ENCODE measurements around the gene CEP112. TPM values are rescaled to one million over a fixed set of nuclear protein-coding genes. Genes with fewer than 3 reads are reported as not detected.

CEP112 gene
- total and polyA plus RNA-seq, 2 experiments from 2014 or later, result 4.0 to 4.3 TPM

DNA sequence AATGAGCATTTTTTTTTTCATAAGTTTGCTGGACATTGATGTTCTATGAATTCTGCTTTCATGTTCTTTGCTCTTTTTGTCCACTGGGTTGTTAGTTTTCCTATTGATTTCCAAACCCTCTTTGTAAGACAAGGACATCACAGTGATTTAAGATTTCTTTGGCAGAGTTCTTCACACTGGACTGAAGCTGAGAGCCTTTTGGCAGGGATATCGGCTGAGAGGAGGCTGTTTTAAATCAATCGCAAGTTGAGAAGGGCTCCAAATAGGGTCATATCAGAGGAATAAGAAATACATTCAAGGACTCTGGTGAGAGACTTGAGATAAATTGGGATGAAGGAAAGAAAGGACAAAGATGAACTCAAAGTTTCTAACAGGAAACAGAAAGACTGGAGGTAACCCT lies 464.7 kb downstream of the CEP112 start:
- H3K4me1 ChIP-seq (ENCODE audit: insufficient read depth), result no peaks in the 10 kb centered on the region
- DNase-seq (ENCODE audit: low spot score) (no peak), ATAC-seq (no peak)
- H3K36me3 Mint-ChIP-seq (ENCODE audit: low read depth), result no peaks in the 10 kb centered on the region
- H3K27me3 ChIP-seq (ENCODE audit: insufficient read depth), result no peaks in the 10 kb centered on the region
- no peak overlapping the region for H3K4me3 Mint-ChIP-seq
- no peaks in the 10 kb centered on the region for H3K4me1 Mint-ChIP-seq
- no peak overlapping the region for H3K4me2 ChIP-seq
- H3K36me3 ChIP-seq (ENCODE audit: insufficient read depth), result no peaks in the 10 kb centered on the region
- H3F3A ChIP-seq (replicated peaks; ENCODE audit: low read depth), result no peaks in the 10 kb centered on the region
- TF ChIP-seq, protein P1, sequence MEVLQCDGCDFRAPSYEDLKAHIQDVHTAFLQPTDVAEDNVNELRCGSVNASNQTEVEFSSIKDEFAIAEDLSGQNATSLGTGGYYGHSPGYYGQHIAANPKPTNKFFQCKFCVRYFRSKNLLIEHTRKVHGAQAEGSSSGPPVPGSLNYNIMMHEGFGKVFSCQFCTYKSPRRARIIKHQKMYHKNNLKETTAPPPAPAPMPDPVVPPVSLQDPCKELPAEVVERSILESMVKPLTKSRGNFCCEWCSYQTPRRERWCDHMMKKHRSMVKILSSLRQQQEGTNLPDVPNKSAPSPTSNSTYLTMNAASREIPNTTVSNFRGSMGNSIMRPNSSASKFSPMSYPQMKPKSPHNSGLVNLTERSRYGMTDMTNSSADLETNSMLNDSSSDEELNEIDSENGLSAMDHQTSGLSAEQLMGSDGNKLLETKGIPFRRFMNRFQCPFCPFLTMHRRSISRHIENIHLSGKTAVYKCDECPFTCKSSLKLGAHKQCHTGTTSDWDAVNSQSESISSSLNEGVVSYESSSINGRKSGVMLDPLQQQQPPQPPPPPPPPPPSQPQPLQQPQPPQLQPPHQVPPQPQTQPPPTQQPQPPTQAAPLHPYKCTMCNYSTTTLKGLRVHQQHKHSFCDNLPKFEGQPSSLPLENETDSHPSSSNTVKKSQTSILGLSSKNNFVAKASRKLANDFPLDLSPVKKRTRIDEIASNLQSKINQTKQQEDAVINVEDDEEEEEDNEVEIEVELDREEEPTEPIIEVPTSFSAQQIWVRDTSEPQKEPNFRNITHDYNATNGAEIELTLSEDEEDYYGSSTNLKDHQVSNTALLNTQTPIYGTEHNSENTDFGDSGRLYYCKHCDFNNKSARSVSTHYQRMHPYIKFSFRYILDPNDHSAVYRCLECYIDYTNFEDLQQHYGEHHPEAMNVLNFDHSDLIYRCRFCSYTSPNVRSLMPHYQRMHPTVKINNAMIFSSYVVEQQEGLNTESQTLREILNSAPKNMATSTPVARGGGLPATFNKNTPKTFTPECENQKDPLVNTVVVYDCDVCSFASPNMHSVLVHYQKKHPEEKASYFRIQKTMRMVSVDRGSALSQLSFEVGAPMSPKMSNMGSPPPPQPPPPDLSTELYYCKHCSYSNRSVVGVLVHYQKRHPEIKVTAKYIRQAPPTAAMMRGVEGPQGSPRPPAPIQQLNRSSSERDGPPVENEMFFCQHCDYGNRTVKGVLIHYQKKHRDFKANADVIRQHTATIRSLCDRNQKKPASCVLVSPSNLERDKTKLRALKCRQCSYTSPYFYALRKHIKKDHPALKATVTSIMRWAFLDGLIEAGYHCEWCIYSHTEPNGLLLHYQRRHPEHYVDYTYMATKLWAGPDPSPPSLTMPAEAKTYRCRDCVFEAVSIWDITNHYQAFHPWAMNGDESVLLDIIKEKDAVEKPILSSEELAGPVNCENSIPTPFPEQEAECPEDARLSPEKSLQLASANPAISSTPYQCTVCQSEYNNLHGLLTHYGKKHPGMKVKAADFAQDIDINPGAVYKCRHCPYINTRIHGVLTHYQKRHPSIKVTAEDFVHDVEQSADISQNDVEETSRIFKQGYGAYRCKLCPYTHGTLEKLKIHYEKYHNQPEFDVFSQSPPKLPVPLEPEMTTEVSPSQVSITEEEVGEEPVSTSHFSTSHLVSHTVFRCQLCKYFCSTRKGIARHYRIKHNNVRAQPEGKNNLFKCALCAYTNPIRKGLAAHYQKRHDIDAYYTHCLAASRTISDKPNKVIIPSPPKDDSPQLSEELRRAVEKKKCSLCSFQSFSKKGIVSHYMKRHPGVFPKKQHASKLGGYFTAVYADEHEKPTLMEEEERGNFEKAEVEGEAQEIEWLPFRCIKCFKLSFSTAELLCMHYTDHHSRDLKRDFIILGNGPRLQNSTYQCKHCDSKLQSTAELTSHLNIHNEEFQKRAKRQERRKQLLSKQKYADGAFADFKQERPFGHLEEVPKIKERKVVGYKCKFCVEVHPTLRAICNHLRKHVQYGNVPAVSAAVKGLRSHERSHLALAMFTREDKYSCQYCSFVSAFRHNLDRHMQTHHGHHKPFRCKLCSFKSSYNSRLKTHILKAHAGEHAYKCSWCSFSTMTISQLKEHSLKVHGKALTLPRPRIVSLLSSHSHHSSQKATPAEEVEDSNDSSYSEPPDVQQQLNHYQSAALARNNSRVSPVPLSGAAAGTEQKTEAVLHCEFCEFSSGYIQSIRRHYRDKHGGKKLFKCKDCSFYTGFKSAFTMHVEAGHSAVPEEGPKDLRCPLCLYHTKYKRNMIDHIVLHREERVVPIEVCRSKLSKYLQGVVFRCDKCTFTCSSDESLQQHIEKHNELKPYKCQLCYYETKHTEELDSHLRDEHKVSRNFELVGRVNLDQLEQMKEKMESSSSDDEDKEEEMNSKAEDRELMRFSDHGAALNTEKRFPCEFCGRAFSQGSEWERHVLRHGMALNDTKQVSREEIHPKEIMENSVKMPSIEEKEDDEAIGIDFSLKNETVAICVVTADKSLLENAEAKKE (CRISPR knock-in tag; IDR thresholded peaks at IDR 0.05), result no peak
- no peak for TF ChIP-seq JUNB (IDR thresholded peaks at IDR 0.05; ENCODE audit: unreplicated experiment)
- TF ChIP-seq, protein P2, sequence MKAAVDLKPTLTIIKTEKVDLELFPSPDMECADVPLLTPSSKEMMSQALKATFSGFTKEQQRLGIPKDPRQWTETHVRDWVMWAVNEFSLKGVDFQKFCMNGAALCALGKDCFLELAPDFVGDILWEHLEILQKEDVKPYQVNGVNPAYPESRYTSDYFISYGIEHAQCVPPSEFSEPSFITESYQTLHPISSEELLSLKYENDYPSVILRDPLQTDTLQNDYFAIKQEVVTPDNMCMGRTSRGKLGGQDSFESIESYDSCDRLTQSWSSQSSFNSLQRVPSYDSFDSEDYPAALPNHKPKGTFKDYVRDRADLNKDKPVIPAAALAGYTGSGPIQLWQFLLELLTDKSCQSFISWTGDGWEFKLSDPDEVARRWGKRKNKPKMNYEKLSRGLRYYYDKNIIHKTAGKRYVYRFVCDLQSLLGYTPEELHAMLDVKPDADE (IDR thresholded peaks at IDR 0.05), result no peak
- TF ChIP-seq EZH2phosphoT487 (IDR thresholded peaks at IDR 0.05; ENCODE audit: unreplicated experiment), result no peak
- no peak for TF ChIP-seq NANOG (IDR thresholded peaks at IDR 0.05; ENCODE audit: borderline replicate concordance)
- no peak for TF ChIP-seq STAT1 (IDR thresholded peaks at IDR 0.05; ENCODE audit: unreplicated experiment)
- TF ChIP-seq CREB1 (CRISPR knock-in tag; IDR thresholded peaks at IDR 0.05; ENCODE audit: low read depth), result no peak
- TF ChIP-seq, protein P3, sequence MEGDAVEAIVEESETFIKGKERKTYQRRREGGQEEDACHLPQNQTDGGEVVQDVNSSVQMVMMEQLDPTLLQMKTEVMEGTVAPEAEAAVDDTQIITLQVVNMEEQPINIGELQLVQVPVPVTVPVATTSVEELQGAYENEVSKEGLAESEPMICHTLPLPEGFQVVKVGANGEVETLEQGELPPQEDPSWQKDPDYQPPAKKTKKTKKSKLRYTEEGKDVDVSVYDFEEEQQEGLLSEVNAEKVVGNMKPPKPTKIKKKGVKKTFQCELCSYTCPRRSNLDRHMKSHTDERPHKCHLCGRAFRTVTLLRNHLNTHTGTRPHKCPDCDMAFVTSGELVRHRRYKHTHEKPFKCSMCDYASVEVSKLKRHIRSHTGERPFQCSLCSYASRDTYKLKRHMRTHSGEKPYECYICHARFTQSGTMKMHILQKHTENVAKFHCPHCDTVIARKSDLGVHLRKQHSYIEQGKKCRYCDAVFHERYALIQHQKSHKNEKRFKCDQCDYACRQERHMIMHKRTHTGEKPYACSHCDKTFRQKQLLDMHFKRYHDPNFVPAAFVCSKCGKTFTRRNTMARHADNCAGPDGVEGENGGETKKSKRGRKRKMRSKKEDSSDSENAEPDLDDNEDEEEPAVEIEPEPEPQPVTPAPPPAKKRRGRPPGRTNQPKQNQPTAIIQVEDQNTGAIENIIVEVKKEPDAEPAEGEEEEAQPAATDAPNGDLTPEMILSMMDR (conservative IDR thresholded peaks at IDR 0.05; ENCODE audit: low read depth in 2 of 2), result no peak
- TF ChIP-seq POLR2AphosphoS5 (IDR thresholded peaks at IDR 0.05; ENCODE audit: low read depth), result no peak
- no peak for TF ChIP-seq ZNF114 (CRISPR knock-in tag; IDR thresholded peaks at IDR 0.05)
- no peak for TF ChIP-seq EZH2 (IDR thresholded peaks at IDR 0.05; ENCODE audit: low read depth, unreplicated experiment)
- no peak for TF ChIP-seq ZNF331 (CRISPR knock-in tag; IDR thresholded peaks at IDR 0.05; ENCODE audit: low read depth)
- TF ChIP-seq, protein P4, sequence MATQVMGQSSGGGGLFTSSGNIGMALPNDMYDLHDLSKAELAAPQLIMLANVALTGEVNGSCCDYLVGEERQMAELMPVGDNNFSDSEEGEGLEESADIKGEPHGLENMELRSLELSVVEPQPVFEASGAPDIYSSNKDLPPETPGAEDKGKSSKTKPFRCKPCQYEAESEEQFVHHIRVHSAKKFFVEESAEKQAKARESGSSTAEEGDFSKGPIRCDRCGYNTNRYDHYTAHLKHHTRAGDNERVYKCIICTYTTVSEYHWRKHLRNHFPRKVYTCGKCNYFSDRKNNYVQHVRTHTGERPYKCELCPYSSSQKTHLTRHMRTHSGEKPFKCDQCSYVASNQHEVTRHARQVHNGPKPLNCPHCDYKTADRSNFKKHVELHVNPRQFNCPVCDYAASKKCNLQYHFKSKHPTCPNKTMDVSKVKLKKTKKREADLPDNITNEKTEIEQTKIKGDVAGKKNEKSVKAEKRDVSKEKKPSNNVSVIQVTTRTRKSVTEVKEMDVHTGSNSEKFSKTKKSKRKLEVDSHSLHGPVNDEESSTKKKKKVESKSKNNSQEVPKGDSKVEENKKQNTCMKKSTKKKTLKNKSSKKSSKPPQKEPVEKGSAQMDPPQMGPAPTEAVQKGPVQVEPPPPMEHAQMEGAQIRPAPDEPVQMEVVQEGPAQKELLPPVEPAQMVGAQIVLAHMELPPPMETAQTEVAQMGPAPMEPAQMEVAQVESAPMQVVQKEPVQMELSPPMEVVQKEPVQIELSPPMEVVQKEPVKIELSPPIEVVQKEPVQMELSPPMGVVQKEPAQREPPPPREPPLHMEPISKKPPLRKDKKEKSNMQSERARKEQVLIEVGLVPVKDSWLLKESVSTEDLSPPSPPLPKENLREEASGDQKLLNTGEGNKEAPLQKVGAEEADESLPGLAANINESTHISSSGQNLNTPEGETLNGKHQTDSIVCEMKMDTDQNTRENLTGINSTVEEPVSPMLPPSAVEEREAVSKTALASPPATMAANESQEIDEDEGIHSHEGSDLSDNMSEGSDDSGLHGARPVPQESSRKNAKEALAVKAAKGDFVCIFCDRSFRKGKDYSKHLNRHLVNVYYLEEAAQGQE (IDR thresholded peaks at IDR 0.05; ENCODE audit: unreplicated experiment), result no peak
- no peaks in the 10 kb centered on the region for H4K20me1 ChIP-seq (replicated peaks; ENCODE audit: insufficient read depth)
- H3K79me2 ChIP-seq (replicated peaks; ENCODE audit: insufficient read depth), result no peaks in the 10 kb centered on the region
- H3K27ac ChIP-seq (ENCODE audit: low read depth), result no peak overlapping the region
- no peaks in the 10 kb centered on the region for H3K9me3 Mint-ChIP-seq
- H3K27me3 Mint-ChIP-seq (ENCODE audit: insufficient read depth, low read depth, poor library complexity), result no peaks in the 10 kb centered on the region
- no peak overlapping the region for H3K27ac Mint-ChIP-seq
- peaks cover 3% of the 10 kb centered on the region; the same call in 1 of the 2 replicates for H3K9me2 ChIP-seq (ENCODE audit: insufficient read depth)
- no peak overlapping the region for H3K4me3 ChIP-seq
- H2AFZ ChIP-seq, result no peak overlapping the region
